BLaER1 treated with 17β-estradiol and CSF1 and Interleukin-3, amounts not matched to agents 10 nM and 100 nM (cell line): ENCODE measurements around the gene IPO9.
A peak's percentile ranks its signal among the peaks of the same experiment; 100 is the strongest.
"Not testable (repeated sequence)": the region's sequence is repeated elsewhere in the genome, so short reads cannot be mapped to it uniquely, and the experiment has no call there.

Experiments used
- H3K27ac ChIP-seq, 11 experiments: shearing (Covaris generic); formaldehyde crosslinking; 2 replicates each; pipeline ENCODE4 v1.8.1; 2022
- H3K27me3 ChIP-seq, 11 experiments: shearing (Covaris generic); formaldehyde crosslinking; 2 replicates each; pipeline ENCODE4 v1.8.1; 2022
- H3K36me3 ChIP-seq, 11 experiments: shearing (Covaris generic); formaldehyde crosslinking; 2 replicates each; pipeline ENCODE4 v1.8.1; 2022
- H3K4me1 ChIP-seq, 10 experiments: shearing (Covaris generic); formaldehyde crosslinking; 2 replicates each; pipeline ENCODE4 v1.8.1; 2022
- H3K4me2 ChIP-seq, 11 experiments: shearing (Covaris generic); formaldehyde crosslinking; 2 replicates each; pipeline ENCODE4 v1.8.1; 2022
- H3K4me3 ChIP-seq, 10 experiments: shearing (Covaris generic); formaldehyde crosslinking; 2 replicates each; pipeline ENCODE4 v1.8.1; 2022
- H3K9ac ChIP-seq, 11 experiments: shearing (Covaris generic); formaldehyde crosslinking; 2 replicates each; pipeline ENCODE4 v1.8.1; 2022
- H3K9me3 ChIP-seq, 11 experiments: shearing (Covaris generic); formaldehyde crosslinking; replicated peaks in 1 of 11; 2 replicates each; pipeline ENCODE4 v1.8.1; 2022
- H4K20me1 ChIP-seq, 11 experiments: shearing (Covaris generic); formaldehyde crosslinking; 2 replicates each; pipeline ENCODE4 v1.8.1; 2022
- Cebpa-rat ChIP-seq, 11 experiments: shearing (Covaris generic); IDR thresholded peaks; 2 replicates each; pipeline ENCODE4 v1.8.1; 2022

The IPO9 gene

DNA sequence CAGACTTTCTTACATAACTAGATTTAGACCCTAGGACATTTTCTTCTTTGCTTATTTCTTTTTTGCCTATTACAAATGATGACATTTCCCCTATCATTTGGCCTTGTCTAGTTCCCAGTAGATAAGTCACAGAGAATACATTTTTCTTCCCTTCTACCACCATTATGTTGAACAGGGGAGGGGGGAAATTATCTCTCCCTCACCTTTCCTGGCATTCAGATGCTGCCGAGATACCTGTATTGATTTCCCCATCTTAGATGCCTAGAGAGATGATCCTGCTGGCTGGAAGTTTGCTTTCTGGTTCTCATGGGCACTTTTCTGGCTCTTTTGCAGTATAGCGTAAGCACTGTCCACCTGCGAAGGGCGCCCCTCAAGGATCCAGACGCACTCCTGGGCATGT lies 5.7 kb downstream of the IPO9 start:
- no peak overlapping the region for H3K9ac ChIP-seq
- peak overlapping the region; percentile 52 to 87 (median 71) for H3K4me2 ChIP-seq
- H4K20me1 ChIP-seq, result peaks cover 52 to 100% (median 89%) of the 10 kb centered on the region in 11 experiments; a peak in 21 of 22 replicates

GRCh38 chr1:201838381-201838780 lies 9.4 kb downstream of the IPO9 start:
- Histone ChIP-seq H3K4me1 (peaks cover 36 to 63% (median 53%) of the 10 kb centered on the region in 10 experiments), H4K20me1 (peaks cover 56 to 100% (median 95%) of the 10 kb centered on the region in 11 experiments; a peak in 21 of 22 replicates), H3K36me3 (peaks cover 29 to 85% (median 61%) of the 10 kb centered on the region in 11 experiments), H3K27me3 (no peaks in the 10 kb centered on the region), H3K9ac (no peak overlapping the region), H3K4me2 (peak overlapping the region in 2 of 11 experiments; percentile 25 to 36; a peak in 3 of 22 replicates), H3K27ac (no peak overlapping the region; a peak in 1 of 22 replicates), H3K9me3 (no peaks in the 10 kb centered on the region), H3K4me3 (no peak overlapping the region)
- no peak for TF ChIP-seq Cebpa-rat (IDR thresholded peaks at IDR 0.05)

More for the DNA sequence above, 5.7 kb downstream of the IPO9 start:
- TF ChIP-seq Cebpa-rat (IDR thresholded peaks at IDR 0.05), result no peak
- peaks cover 29 to 63% (median 46%) of the 10 kb centered on the region in 11 experiments for H3K36me3 ChIP-seq
- H3K27ac ChIP-seq, result no peak overlapping the region
- no peaks in the 10 kb centered on the region for H3K27me3 ChIP-seq
- no peaks in the 10 kb centered on the region for H3K9me3 ChIP-seq
- peaks cover 53 to 83% (median 70%) of the 10 kb centered on the region in 10 experiments for H3K4me1 ChIP-seq
- no peak overlapping the region for H3K4me3 ChIP-seq

DNA sequence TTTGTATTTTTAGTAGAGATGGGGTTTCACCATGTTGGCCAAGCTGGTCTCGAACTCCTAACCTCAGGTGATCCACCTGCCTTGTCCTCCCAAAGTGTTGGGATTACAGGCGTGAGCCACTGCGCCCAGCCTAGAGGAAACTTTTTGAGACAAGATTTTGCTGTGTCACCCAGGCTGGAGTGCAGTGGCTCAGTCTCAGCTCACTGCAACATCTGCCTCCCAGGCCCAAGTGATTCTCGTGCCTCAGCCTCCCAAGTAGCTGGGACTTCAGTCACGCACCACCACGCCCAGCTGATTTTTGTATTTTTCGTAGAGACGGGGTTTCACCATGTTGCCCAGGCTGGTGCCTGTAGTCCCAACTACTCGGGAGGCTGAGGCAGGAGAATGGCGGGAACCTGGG lies 10.1 kb downstream of the IPO9 start:
- Histone ChIP-seq H4K20me1 (peaks cover 53 to 100% (median 95%) of the 10 kb centered on the region in 11 experiments; a peak in 21 of 22 replicates), H3K4me1 (peaks cover 29 to 57% (median 46%) of the 10 kb centered on the region in 10 experiments), H3K36me3 (peaks cover 29 to 92% (median 66%) of the 10 kb centered on the region in 11 experiments)
- H3K4me2 ChIP-seq, H3K9me3 ChIP-seq, H3K27me3 ChIP-seq, H3K27ac ChIP-seq, H3K9ac ChIP-seq, H3K4me3 ChIP-seq: not testable (repeated sequence)

- H3K27ac ChIP-seq, result no peak overlapping the region
- no peak overlapping the region for H3K4me2 ChIP-seq
- TF ChIP-seq Cebpa-rat (IDR thresholded peaks at IDR 0.05), result no peak
- no peak overlapping the region for H3K4me3 ChIP-seq
- no peaks in the 10 kb centered on the region for H3K9me3 ChIP-seq
- H3K27me3 ChIP-seq, result no peaks in the 10 kb centered on the region
- H4K20me1 ChIP-seq, result peaks cover 48 to 100% (median 96%) of the 10 kb centered on the region in 11 experiments; a peak in 21 of 22 replicates
- H3K36me3 ChIP-seq, result peaks cover 29 to 88% (median 65%) of the 10 kb centered on the region in 11 experiments
- no peak overlapping the region for H3K9ac ChIP-seq
- peaks cover 19 to 50% (median 37%) of the 10 kb centered on the region in 10 experiments for H3K4me1 ChIP-seq
These were observed 11.1 kb downstream of the IPO9 start for GRCh38 chr1:201840055-201840454.

- no peak for TF ChIP-seq Cebpa-rat (IDR thresholded peaks at IDR 0.05)
- Histone ChIP-seq H3K4me1 (peaks cover 15 to 51% (median 34%) of the 10 kb centered on the region in 10 experiments), H3K27ac (no peak overlapping the region), H3K4me3 (no peak overlapping the region), H3K4me2 (no peak overlapping the region), H3K9me3 (no peaks in the 10 kb centered on the region), H3K27me3 (no peaks in the 10 kb centered on the region), H4K20me1 (peaks cover 52 to 100% (median 95%) of the 10 kb centered on the region in 11 experiments; a peak in 21 of 22 replicates), H3K9ac (no peak overlapping the region), H3K36me3 (peaks cover 25 to 84% (median 61%) of the 10 kb centered on the region in 11 experiments)
These were observed 11.5 kb downstream of the IPO9 start for GRCh38 chr1:201840490-201840889.

DNA sequence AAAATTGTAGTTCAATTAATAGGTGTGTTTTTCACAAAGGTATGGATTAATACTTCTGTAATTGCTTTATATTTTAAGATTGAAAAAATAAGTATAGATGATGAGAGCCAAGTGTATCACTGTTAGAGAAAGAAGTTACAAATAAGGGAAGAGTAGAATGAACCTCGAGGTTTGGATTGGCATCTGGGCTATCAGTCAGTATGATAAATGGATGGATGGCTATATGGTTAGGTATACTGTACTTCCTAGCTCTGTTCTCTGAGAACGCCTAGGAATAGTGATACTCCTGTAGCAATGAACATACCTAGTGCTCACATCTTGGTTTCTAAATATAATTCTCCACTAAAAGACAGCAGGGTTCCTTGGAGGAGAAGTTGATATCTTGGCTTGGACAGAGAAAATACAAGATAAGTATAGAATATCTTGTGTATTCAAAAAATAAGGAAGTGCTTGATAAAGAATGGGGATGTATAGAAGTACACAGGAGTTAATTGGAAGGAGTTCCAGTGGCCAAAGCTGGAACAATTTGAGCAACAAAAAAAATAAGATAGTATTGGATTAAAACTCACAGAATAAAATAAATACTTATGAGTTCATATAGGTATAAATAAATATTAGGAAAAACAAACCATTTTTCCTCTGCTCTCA lies 12.4 kb downstream of the IPO9 start:
- Histone ChIP-seq H3K9me3 (no peaks in the 10 kb centered on the region), H3K27me3 (no peaks in the 10 kb centered on the region), H3K36me3 (peaks cover 16 to 83% (median 55%) of the 10 kb centered on the region in 11 experiments), H3K4me1 (peaks cover 14 to 54% (median 30%) of the 10 kb centered on the region in 10 experiments), H3K27ac (no peak overlapping the region), H3K9ac (no peak overlapping the region), H3K4me2 (peak overlapping the region in 5 of 11 experiments; percentile 0 to 48 (median 44); a peak in 6 of 22 replicates), H3K4me3 (no peak overlapping the region), H4K20me1 (peaks cover 61 to 100% (median 95%) of the 10 kb centered on the region in 11 experiments; a peak in 21 of 22 replicates)
- no peak for TF ChIP-seq Cebpa-rat (IDR thresholded peaks at IDR 0.05)

- Histone ChIP-seq H4K20me1 (peaks cover 69 to 100% (median 95%) of the 10 kb centered on the region in 11 experiments; a peak in 21 of 22 replicates), H3K4me1 (peaks cover 13 to 48% (median 21%) of the 10 kb centered on the region in 10 experiments; a peak in 18 of 20 replicates), H3K9me3 (no peaks in the 10 kb centered on the region), H3K36me3 (peaks cover 22 to 83% (median 57%) of the 10 kb centered on the region in 11 experiments), H3K27ac (peak overlapping the region in 1 of 11 experiments; percentile 21; a peak in 1 of 22 replicates), H3K4me2 (peak overlapping the region in 6 of 11 experiments; percentile 0 to 48 (median 44); a peak in 9 of 22 replicates), H3K9ac (no peak overlapping the region), H3K4me3 (no peak overlapping the region), H3K27me3 (no peaks in the 10 kb centered on the region)
- TF ChIP-seq Cebpa-rat (IDR thresholded peaks at IDR 0.05), result peak in 1 of 11 experiments; percentile 19; a peak in 1 of 22 replicates
These were observed 13.6 kb downstream of the IPO9 start for GRCh38 chr1:201842472-201843027.

GRCh38 chr1:201845331-201846083 lies 16.6 kb downstream of the IPO9 start:
- Histone ChIP-seq H3K9ac (no peak overlapping the region), H3K27ac (no peak overlapping the region), H4K20me1 (peaks cover 56 to 98% (median 87%) of the 10 kb centered on the region in 11 experiments; a peak in 21 of 22 replicates), H3K4me2 (no peak overlapping the region), H3K4me1 (peaks cover 13 to 37% (median 23%) of the 10 kb centered on the region in 10 experiments; a peak in 19 of 20 replicates), H3K36me3 (peaks cover 38 to 83% (median 64%) of the 10 kb centered on the region in 11 experiments), H3K9me3 (no peaks in the 10 kb centered on the region), H3K4me3 (no peak overlapping the region), H3K27me3 (no peaks in the 10 kb centered on the region)
- TF ChIP-seq Cebpa-rat (IDR thresholded peaks at IDR 0.05), result no peak
